IMR-90 (cell line): ENCODE results near the gene BCHE. TPM values are rescaled to one million over a fixed set of nuclear protein-coding genes. Genes with fewer than 3 reads are reported as not detected.
"Not testable (repeated sequence)": the region's sequence is repeated elsewhere in the genome, so short reads cannot be mapped to it uniquely, and the experiment has no call there.

Source experiments
- ATAC-seq: fragments of 200-7000 bp; cut with Tn5 transposase; 2 replicates; pipeline ENCODE4 v1.9.1; 2020; ENCODE audit warnings: low read depth, mild to moderate bottlenecking, moderate library complexity
- BruUV-seq: library from RNA; stranded (reverse); fragments of 400-500 nt; replicated peaks from 2 replicates; lab custom pipeline; 2021; lab: Mats Ljungman, UMichigan
- CTCF ChIA-PET: fragments of 300-600 bp; formaldehyde crosslinking; extraction: SDS; loops from one replicate; lab custom pipeline; 2021; ENCODE audit warnings: antibody characterized with exemption; lab: Yijun Ruan, JAX
- POLR2A ChIA-PET: fragments of 300-600 bp; sonication (Branson Sonifier 250); formaldehyde crosslinking; loops from one replicate; lab custom pipeline; 2022; ENCODE audit warnings: antibody characterized with exemption; ENCODE audit not compliant: unreplicated experiment; lab: Charles Lee
- DNase-seq: peaks from one replicate; pipeline ENCODE4 v3.0.0; 2013
- H2AFZ ChIP-seq: replicated peaks from 2 replicates; pipeline ENCODE3; 2013; ENCODE audit warnings: low read length, mild to moderate bottlenecking; ENCODE audit not compliant: poor library complexity
- H2AK5ac ChIP-seq: 2 replicates; pipeline ENCODE4 v1.6.1; 2013; ENCODE audit warnings: low read depth, low read length, inconsistent platforms
- H2AK9ac ChIP-seq: replicated peaks from 2 replicates; pipeline ENCODE3; 2013; ENCODE audit warnings: mild to moderate bottlenecking, low read depth, low read length, moderate library complexity; ENCODE audit not compliant: poor library complexity
- H2BK120ac ChIP-seq: 2 replicates; pipeline ENCODE4 v1.6.1; 2013; ENCODE audit warnings: low read depth, low read length, inconsistent platforms
- H2BK15ac ChIP-seq: 3 replicates; pipeline ENCODE4 v1.6.1; 2013; ENCODE audit warnings: low read depth, low read length, inconsistent platforms
- H2BK20ac ChIP-seq: 2 replicates; pipeline ENCODE4 v1.6.1; 2013; ENCODE audit warnings: low read depth, mild to moderate bottlenecking, inconsistent platforms, low read length, moderate library complexity
- H2BK5ac ChIP-seq: 2 replicates; pipeline ENCODE4 v1.6.1; 2013; ENCODE audit warnings: mild to moderate bottlenecking, low read depth, low read length, inconsistent platforms; ENCODE audit not compliant: poor library complexity, severe bottlenecking
- H3K14ac ChIP-seq: replicated peaks from 2 replicates; pipeline ENCODE4 v1.6.1; 2013; ENCODE audit warnings: low read depth, low read length, inconsistent platforms
- H3K18ac ChIP-seq: 2 replicates; pipeline ENCODE4 v1.6.1; 2013; ENCODE audit warnings: low read depth, low read length, control low read depth
- H3K23ac ChIP-seq: 2 replicates; pipeline ENCODE4 v1.6.1; 2013; ENCODE audit warnings: low read depth, low read length, inconsistent platforms
- H3K27ac ChIP-seq: 2 replicates; pipeline ENCODE4 v1.5.1; 2013; ENCODE audit warnings: mild to moderate bottlenecking, control low read depth, low read length; ENCODE audit not compliant: insufficient read depth
- H3K27me3 ChIP-seq: 2 replicates; pipeline ENCODE4 v1.6.1; 2013; ENCODE audit warnings: low read length; ENCODE audit not compliant: control insufficient read depth, insufficient read depth
- H3K36me3 ChIP-seq: 2 replicates; pipeline ENCODE4 v1.6.1; 2013; ENCODE audit warnings: low read length, mixed read lengths; ENCODE audit not compliant: control insufficient read depth, insufficient read depth
- H3K4ac ChIP-seq: 2 replicates; pipeline ENCODE4 v1.6.1; 2013; ENCODE audit warnings: low read depth, low read length, inconsistent platforms
- H3K4me1 ChIP-seq: 2 replicates; pipeline ENCODE4 v1.6.1; 2013; ENCODE audit warnings: low read length, mixed read lengths; ENCODE audit not compliant: control insufficient read depth, insufficient read depth
- H3K4me2 ChIP-seq: 2 replicates; pipeline ENCODE4 v1.6.1; 2013; ENCODE audit warnings: low read depth, mild to moderate bottlenecking, control low read depth, low read length, moderate library complexity
- H3K4me3 ChIP-seq: 2 replicates; pipeline ENCODE4 v1.5.1; 2013; ENCODE audit warnings: low read depth, mild to moderate bottlenecking, control low read depth, low read length, moderate library complexity; ENCODE audit not compliant: insufficient read depth
- H3K56ac ChIP-seq: 2 replicates; pipeline ENCODE4 v1.6.1; 2013; ENCODE audit warnings: low read length, inconsistent platforms; ENCODE audit not compliant: insufficient read depth; ENCODE audit errors: extremely low read depth
- H3K79me1 ChIP-seq, 2 experiments: 2 replicates each; pipeline ENCODE4 v1.6.1; 2013; ENCODE audit warnings: low read length in 2 of 2, inconsistent platforms in 1 of 2, low read depth in 1 of 2
- H3K9ac ChIP-seq: 2 replicates; pipeline ENCODE4 v1.6.1; 2013; ENCODE audit warnings: low read depth, low read length, control low read depth
- H3K9me1 ChIP-seq: 2 replicates; pipeline ENCODE4 v1.6.1; 2013; ENCODE audit warnings: low read length, inconsistent platforms; ENCODE audit not compliant: insufficient read depth
- H3K9me3 ChIP-seq: 2 replicates; pipeline ENCODE4 v1.6.1; 2013; ENCODE audit warnings: low read length; ENCODE audit not compliant: control insufficient read depth, insufficient read depth
- H4K20me1 ChIP-seq: 2 replicates; pipeline ENCODE4 v1.6.1; 2013; ENCODE audit warnings: low read length, inconsistent platforms; ENCODE audit not compliant: insufficient read depth
- H4K5ac ChIP-seq: 2 replicates; pipeline ENCODE4 v1.6.1; 2013; ENCODE audit warnings: mild to moderate bottlenecking, low read depth, low read length, control low read depth
- H4K8ac ChIP-seq, 2 experiments: 2 replicates each; pipeline ENCODE4 v1.6.1; 2013; ENCODE audit warnings: low read depth in 2 of 2, low read length in 2 of 2, control low read depth in 1 of 2, inconsistent platforms in 1 of 2
- H4K91ac ChIP-seq: 2 replicates; pipeline ENCODE4 v1.6.1; 2013; ENCODE audit warnings: low read depth, low read length, inconsistent platforms; ENCODE audit not compliant: insufficient read depth
- CEBPB ChIP-seq: IDR thresholded peaks from 2 replicates; pipeline ENCODE4 v1.6.1; 2012; ENCODE audit warnings: low read depth, low read length, improper control_type of control experiment
- CHD1 ChIP-seq: IDR thresholded peaks from 2 replicates; pipeline ENCODE4 v1.6.1; 2012; ENCODE audit warnings: low read depth, low read length, improper control_type of control experiment
- FOS ChIP-seq: fragments of 150-350 bp; IDR thresholded peaks from 2 replicates; pipeline ENCODE4 v1.6.1; 2016; ENCODE audit warnings: low read depth, low read length
- MAFK ChIP-seq: IDR thresholded peaks from 2 replicates; pipeline ENCODE4 v1.6.1; 2012; ENCODE audit warnings: low read depth, low read length, improper control_type of control experiment
- MAZ ChIP-seq: IDR thresholded peaks from 2 replicates; pipeline ENCODE4 v1.6.1; 2012; ENCODE audit warnings: low read depth, mild to moderate bottlenecking, low read length, improper control_type of control experiment, moderate library complexity, borderline replicate concordance
- MXI1 ChIP-seq: IDR thresholded peaks from 2 replicates; pipeline ENCODE4 v1.6.1; 2012; ENCODE audit warnings: low read depth, mild to moderate bottlenecking, low read length, moderate library complexity, borderline replicate concordance
- POLR2A ChIP-seq: IDR thresholded peaks from 2 replicates; pipeline ENCODE4 v1.6.1; 2012; ENCODE audit warnings: mild to moderate bottlenecking, low read depth, low read length
- RAD21 ChIP-seq: IDR thresholded peaks from 2 replicates; pipeline ENCODE4 v1.6.1; 2012; ENCODE audit warnings: low read length, improper control_type of control experiment
- RFX5 ChIP-seq: IDR thresholded peaks from 2 replicates; pipeline ENCODE4 v1.8.0; 2012; ENCODE audit warnings: low read depth, mild to moderate bottlenecking, low read length, moderate library complexity
- SMC3 ChIP-seq: fragments of 150-350 bp; IDR thresholded peaks from 2 replicates; pipeline ENCODE4 v1.6.1; 2016; ENCODE audit warnings: low read depth, mild to moderate bottlenecking, antibody characterized with exemption, low read length, moderate library complexity
- WGBS, 2 experiments: methylation state at CpG; one replicate each; pipeline versions ENCODE4 v1.1.5 to v1.1.7; 2013; ENCODE audit warnings: missing lambda C conversion rate in 2 of 2; ENCODE audit not compliant: insufficient read length in 1 of 2; ENCODE audit errors: extremely low coverage in 2 of 2; 5-methylcytosine and 5-hydroxymethylcytosine counted together
- dilution Hi-C: fragments of 300-500 bp; cut with HindIII; formaldehyde crosslinking; loops from one replicate; pipeline ENCODE4 v1.14.3; 2018; ENCODE audit warnings: low sequenced_read_pairs; ENCODE audit not compliant: unreplicated experiment
- in situ Hi-C: fragments of 300-500 bp; cut with MboI; formaldehyde crosslinking; loops from 3 replicates; pipeline ENCODE4 v1.14.3; 2019; ENCODE audit warnings: low sequenced_read_pairs, inconsistent platforms, mixed read lengths
- intact Hi-C: fragments of 100-400 bp; cut with micrococcal nuclease; formaldehyde crosslinking; loops from 2 replicates; pipeline ENCODE4 v1.10.0; 2022
- polyA plus RNA-seq, 3 experiments: library from polyadenylated mRNA; depleted of rRNA; stranded (reverse); fragments of >200 nt; gene quantifications; 2 replicates each; pipeline ENCODE4 v1.2.3, GENCODE V29; 2012; ENCODE audit warnings: low replicate concordance in 1 of 3
- total RNA-seq: library from RNA; depleted of rRNA; stranded (reverse); fragments of >200 nt; gene quantifications from 2 replicates; pipeline ENCODE4 v1.2.3, GENCODE V29; 2012

The BCHE gene
- total and polyA plus RNA-seq, 2 of the 4 experiments (the other 2 are of a cell fraction) = 1.5 to 1.6 TPM

GRCh38 chr3:165814380-165814779, 22.8 kb downstream of the BCHE start:
- no peak overlapping the region for H3K14ac ChIP-seq
- no peak overlapping the region for H3K27ac ChIP-seq
- no peak overlapping the region for H2BK20ac ChIP-seq
- no peak overlapping the region for H3K4ac ChIP-seq
- no peak overlapping the region for H3K9ac ChIP-seq
- 20% methylated on average over 1 of the region's 1 CpG; no CpG with 5 or more reads in 1 of the 2 experiments for WGBS, 2 experiments
- H3K36me3 ChIP-seq = no peaks in the 10 kb centered on the region
- no peak overlapping the region for H2AK5ac ChIP-seq
- no peak overlapping the region for H3K23ac ChIP-seq
- no peak overlapping the region for H2BK120ac ChIP-seq
- H2AFZ ChIP-seq = no peak overlapping the region
- no peaks in the 10 kb centered on the region for H3K9me1 ChIP-seq
- H3K79me1 ChIP-seq = no peaks in the 10 kb centered on the region
- H2AK9ac ChIP-seq = no peak overlapping the region
- H4K5ac ChIP-seq = no peak overlapping the region
- no peaks in the 10 kb centered on the region; the same call in 1 of the 2 replicates for H3K9me3 ChIP-seq
- no peak overlapping the region for H2BK15ac ChIP-seq
- ChIA-PET POLR2A (no interaction called here), CTCF (no interaction called here)
- H3K56ac ChIP-seq = no peak overlapping the region
- TF ChIP-seq CHD1 (no peak), MXI1 (no peak), RAD21 (no peak), CEBPB (no peak), MAZ (no peak), POLR2A (no peak), SMC3 (no peak), FOS (no peak), MAFK (no peak), RFX5 (no peak)
- no peak overlapping the region for H3K4me3 ChIP-seq
- ATAC-seq = no peak
- no peak overlapping the region for H4K91ac ChIP-seq
- dilution Hi-C loops = no loop called here
- no peak for DNase-seq
- no peaks in the 10 kb centered on the region for H4K20me1 ChIP-seq
- H3K18ac ChIP-seq = no peak overlapping the region
- no peaks in the 10 kb centered on the region for H3K4me1 ChIP-seq
- intact Hi-C loops = no loop called here
- no peak overlapping the region for H3K4me2 ChIP-seq
- H4K8ac ChIP-seq = no peak overlapping the region
- no peaks in the 10 kb centered on the region for H3K27me3 ChIP-seq
- H2BK5ac ChIP-seq = no peak overlapping the region
- no TSS peak for BruUV-seq
- in situ Hi-C loops = no loop called here

GRCh38 chr3:165807937-165808336, 29.3 kb downstream of the BCHE start:
- DNase-seq, H3K9me3 ChIP-seq, intact Hi-C loops, H3K9me1 ChIP-seq, H4K91ac ChIP-seq, H3K36me3 ChIP-seq, H2BK15ac ChIP-seq, H2AK5ac ChIP-seq, H3K14ac ChIP-seq, H2BK20ac ChIP-seq, H3K27me3 ChIP-seq, H3K4me2 ChIP-seq, H3K56ac ChIP-seq, ATAC-seq, H4K5ac ChIP-seq, H2AK9ac ChIP-seq, H3K23ac ChIP-seq, H3K79me1 ChIP-seq, H3K4me1 ChIP-seq, H2BK120ac ChIP-seq, H3K27ac ChIP-seq, H4K8ac ChIP-seq, H2AFZ ChIP-seq, POLR2A ChIA-PET, dilution Hi-C loops, BruUV-seq, H3K18ac ChIP-seq, H3K4me3 ChIP-seq, H4K20me1 ChIP-seq, in situ Hi-C loops, H3K9ac ChIP-seq, H3K4ac ChIP-seq, H2BK5ac ChIP-seq: not testable (repeated sequence)
- WGBS, 2 experiments = 100% methylated on average over 3 of the region's 15 CpGs; no CpG with 5 or more reads in 1 of the 2 experiments
- CTCF ChIA-PET = interaction anchor here (0.6 kb wide), 1 partner anchor 1468 kb away, joined by 3 read pairs; no protein-coding TSS in a partner anchor
